Mucosa of rectum (tissue), 2 donors: ENCODE data around the gene NTSR1.

Experiments
- H3K27ac ChIP-seq, 2 donors: one replicate each; pipeline ENCODE4 v1.7.0; 2013; ENCODE audit warnings: inconsistent platforms in 2 of 2, low read depth in 2 of 2, low read length in 2 of 2
- H3K27me3 ChIP-seq, 2 donors: one replicate each; pipeline ENCODE4 v1.7.0; 2013; ENCODE audit warnings: low read length in 2 of 2; ENCODE audit not compliant: control insufficient read depth in 2 of 2, insufficient read depth in 2 of 2
- H3K36me3 ChIP-seq, 2 donors: one replicate each; pipeline ENCODE4 v1.7.0; 2013; ENCODE audit warnings: low read length in 2 of 2; ENCODE audit not compliant: control insufficient read depth in 2 of 2, insufficient read depth in 2 of 2
- H3K4me1 ChIP-seq, 2 donors: one replicate each; pipeline ENCODE4 v1.7.0; 2013; ENCODE audit warnings: low read length in 2 of 2, mild to moderate bottlenecking in 1 of 2; ENCODE audit not compliant: control insufficient read depth in 2 of 2, insufficient read depth in 2 of 2
- H3K4me3 ChIP-seq, 2 donors: one replicate each; pipeline ENCODE4 v1.7.0; 2013; ENCODE audit warnings: low read length in 2 of 2
- H3K9ac ChIP-seq, 2 donors: one replicate each; pipeline ENCODE4 v1.7.0; 2013; ENCODE audit warnings: low read length in 2 of 2, low read depth in 1 of 2, mild to moderate bottlenecking in 1 of 2
- H3K9me3 ChIP-seq, 2 donors: one replicate each; pipeline ENCODE4 v1.7.0; 2013; ENCODE audit warnings: low read length in 2 of 2; ENCODE audit not compliant: control insufficient read depth in 2 of 2
- donor health status: healthy.
- donor health status: Normal muscosa, but diverticular disease.

Gene NTSR1

DNA sequence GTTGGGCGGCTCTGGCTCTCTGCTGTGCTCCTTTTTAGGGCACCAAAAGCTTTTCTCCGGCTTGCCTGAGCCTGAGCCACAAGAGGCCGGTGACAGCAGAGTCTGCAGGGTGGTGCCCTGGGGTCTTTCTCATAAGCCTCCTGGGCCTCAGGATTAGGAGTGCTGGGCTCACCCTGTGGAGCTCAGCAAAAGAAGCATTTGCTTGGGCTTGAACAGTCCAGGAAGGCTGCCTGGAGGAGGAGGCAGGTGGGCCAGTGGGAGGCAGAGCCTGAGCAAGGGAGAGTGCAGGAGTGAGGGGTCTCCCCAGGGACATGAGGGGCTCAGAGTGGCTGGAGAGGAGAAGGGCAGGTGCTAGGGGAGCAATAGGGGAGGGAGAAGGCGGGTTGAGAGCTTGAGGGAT is 54.8 kb downstream of the NTSR1 start:
- H3K4me3 ChIP-seq, result no peak overlapping the region
- peaks cover 1 to 4% of the 10 kb centered on the region in 2 donors for H3K4me1 ChIP-seq

DNA sequence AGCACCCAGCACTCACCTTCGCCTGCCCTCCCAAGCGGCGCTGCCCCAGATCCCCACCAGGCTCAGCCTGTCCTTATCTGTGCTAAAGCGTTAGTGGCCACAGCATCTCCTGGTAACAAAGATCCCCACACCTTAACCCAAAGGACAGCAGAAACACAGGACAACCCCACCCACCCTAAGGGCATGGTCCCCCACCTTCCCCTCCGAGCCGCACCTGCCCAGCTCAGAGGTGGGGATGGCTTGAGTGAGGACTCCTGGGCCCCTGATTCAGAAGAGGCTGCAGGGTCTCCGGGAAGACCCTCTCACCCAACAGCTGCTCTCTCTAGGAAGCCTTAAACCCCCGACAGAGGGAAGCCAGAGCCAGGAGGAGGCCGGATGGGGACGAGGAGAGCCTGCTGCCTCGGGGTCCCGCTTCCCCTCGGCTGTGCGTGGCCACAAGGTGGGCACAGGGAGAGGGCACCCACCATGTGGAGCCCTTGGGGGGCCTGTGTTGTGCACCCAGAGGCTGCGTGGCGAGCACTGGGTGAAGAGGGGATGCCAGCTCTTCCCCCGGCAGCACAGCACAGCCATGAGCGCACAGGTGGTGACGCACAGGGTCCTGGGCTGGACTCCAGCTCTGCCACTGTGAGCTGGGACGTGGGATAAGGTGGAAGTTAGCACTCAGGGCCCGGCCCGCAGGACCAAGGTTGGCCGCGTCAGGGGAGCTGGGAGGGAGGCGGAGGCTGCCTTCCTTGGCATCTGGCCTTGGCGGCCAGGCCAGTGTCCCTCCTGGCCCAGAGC is 55.7 kb downstream of the NTSR1 start:
- Histone ChIP-seq H3K36me3 (no peaks in the 10 kb centered on the region), H3K9me3 (no peaks in the 10 kb centered on the region), H3K4me1 (peaks cover 3 to 6% of the 10 kb centered on the region in 2 donors), H3K27ac (no peak overlapping the region), H3K27me3 (no peaks in the 10 kb centered on the region), H3K9ac (no peak overlapping the region), H3K4me3 (no peak overlapping the region)

More for the DNA sequence above, 54.8 kb downstream of the NTSR1 start:
- no peak overlapping the region for H3K9ac ChIP-seq
- H3K27ac ChIP-seq, result no peak overlapping the region
- H3K27me3 ChIP-seq, result no peaks in the 10 kb centered on the region
- H3K36me3 ChIP-seq, result no peaks in the 10 kb centered on the region
- H3K9me3 ChIP-seq, result no peaks in the 10 kb centered on the region

DNA sequence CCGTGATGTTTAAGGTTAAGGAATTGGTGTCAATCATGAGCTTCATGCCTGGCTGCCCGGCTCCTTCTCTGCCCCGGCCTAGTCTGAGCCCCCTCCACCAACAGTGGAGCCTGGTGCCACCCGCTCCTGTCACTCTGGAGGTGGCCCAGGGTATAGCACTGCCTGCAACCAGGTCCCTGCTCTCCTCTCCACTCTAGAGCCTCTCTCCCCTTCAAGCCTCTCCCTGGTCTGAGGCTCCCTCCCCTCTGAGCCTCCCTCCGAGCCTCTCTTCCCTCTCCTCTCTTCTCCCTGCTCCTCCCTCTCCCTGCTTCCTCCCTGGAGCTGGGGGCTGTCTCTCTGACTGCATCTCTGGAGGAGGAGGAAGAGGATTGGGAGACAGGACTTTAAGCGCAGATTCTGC is 56.4 kb downstream of the NTSR1 start:
- H3K9ac ChIP-seq, result no peak overlapping the region
- peaks cover 3 to 6% of the 10 kb centered on the region in 2 donors for H3K4me1 ChIP-seq
- no peaks in the 10 kb centered on the region for H3K27me3 ChIP-seq
- no peak overlapping the region for H3K27ac ChIP-seq
- no peaks in the 10 kb centered on the region for H3K36me3 ChIP-seq
- H3K4me3 ChIP-seq, result no peak overlapping the region
- H3K9me3 ChIP-seq, result no peaks in the 10 kb centered on the region

DNA sequence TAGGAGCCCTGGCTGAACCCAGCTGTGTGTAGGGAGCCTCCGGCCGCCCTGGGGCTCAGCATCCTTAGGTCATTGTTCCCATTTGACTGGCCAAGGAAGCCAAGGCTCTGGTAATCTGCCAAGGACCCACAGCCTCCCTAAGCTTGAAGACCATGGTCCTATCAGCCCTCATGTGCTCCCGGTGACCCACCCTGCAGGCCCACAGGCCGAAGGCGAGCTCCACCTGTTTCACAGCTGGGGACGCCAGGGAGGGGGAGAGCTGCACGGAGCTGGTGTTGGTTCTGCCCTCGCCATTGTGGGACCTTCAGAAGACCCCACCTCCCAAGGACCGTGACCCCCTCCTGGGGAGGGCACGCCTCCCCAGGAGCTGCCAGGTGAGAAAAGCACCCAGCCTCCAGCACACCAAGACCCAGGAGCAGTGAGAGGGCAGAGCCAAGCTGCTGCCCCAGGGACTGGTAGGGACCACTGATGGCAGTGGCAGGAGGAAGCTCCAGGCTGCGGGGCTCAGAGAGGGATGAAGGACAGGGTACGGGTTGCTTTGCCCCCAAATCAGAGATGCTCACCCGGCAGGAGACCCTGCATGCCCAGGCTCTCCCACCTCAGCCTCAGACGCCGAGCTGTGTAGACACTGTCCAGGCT is 56.9 kb downstream of the NTSR1 start:
- Histone ChIP-seq H3K4me1 (peaks cover 3 to 6% of the 10 kb centered on the region in 2 donors), H3K9me3 (no peaks in the 10 kb centered on the region), H3K27me3 (no peaks in the 10 kb centered on the region), H3K36me3 (no peaks in the 10 kb centered on the region), H3K4me3 (no peak overlapping the region), H3K9ac (no peak overlapping the region), H3K27ac (no peak overlapping the region)

DNA sequence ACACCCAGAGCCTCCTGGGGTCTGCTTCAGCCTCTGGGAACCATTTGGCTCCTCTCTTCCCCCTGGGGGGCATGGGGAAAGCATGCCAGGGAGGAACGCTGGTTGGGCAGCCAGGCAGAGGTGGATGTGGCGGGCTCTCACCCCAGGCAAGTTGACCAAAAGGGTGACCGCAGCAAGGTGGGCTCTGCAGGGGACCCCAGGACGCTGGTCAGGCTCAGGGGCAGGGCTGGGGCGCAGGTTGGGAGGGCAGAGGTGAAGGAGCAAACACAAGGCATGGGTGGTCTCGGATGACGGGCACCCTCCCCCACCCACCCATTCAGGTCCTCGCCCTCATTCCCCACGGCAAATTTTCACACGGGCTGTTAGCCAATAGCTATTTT is 57.4 kb downstream of the NTSR1 start:
- no peak overlapping the region for H3K4me3 ChIP-seq
- no peaks in the 10 kb centered on the region for H3K27me3 ChIP-seq
- no peak overlapping the region for H3K9ac ChIP-seq
- H3K4me1 ChIP-seq, result peaks cover 3 to 6% of the 10 kb centered on the region in 2 donors
- no peak overlapping the region for H3K27ac ChIP-seq
- no peaks in the 10 kb centered on the region for H3K36me3 ChIP-seq
- no peaks in the 10 kb centered on the region for H3K9me3 ChIP-seq

DNA sequence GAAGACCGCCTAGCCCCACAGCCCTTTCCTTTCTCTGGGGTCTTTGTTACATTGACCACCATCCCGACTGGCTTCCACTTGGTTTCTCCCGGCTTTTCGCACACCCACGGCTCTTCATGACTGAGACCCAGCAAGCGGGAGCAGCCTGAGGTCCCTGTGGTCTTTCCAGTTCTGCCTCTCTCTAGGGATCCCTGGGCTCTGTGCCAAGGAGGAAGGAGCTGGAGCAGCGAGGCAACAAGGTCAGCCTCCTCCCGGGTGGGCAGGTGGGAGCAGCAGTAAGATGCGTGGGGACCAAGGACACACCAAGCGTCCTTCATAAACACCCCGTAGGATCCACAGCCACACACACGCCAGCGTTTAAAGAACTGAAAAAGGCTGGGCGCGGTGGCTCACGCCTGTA is 58.1 kb downstream of the NTSR1 start:
- no peak overlapping the region for H3K27ac ChIP-seq
- no peaks in the 10 kb centered on the region for H3K27me3 ChIP-seq
- H3K9me3 ChIP-seq, result no peaks in the 10 kb centered on the region
- no peak overlapping the region for H3K9ac ChIP-seq
- no peak overlapping the region for H3K4me3 ChIP-seq
- H3K4me1 ChIP-seq, result peaks cover 3 to 6% of the 10 kb centered on the region in 2 donors
- no peaks in the 10 kb centered on the region for H3K36me3 ChIP-seq

DNA sequence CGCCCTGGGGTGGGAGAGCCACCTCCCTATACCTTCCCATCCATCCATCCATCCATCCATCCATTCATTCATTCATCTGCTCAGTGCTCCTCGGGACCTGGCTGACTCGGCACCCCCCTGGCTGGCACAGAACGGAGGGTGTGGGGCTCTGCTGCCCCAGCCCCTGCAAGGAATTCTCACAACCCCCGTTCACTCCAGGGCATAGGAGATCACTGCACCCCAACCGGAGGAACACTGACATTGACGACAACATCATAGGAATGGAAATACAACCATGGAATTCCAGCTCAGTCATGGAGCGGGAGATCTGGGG is 59.6 kb downstream of the NTSR1 start:
- Histone ChIP-seq H3K4me1 (peaks cover 3 to 6% of the 10 kb centered on the region in 2 donors), H3K27ac (no peak overlapping the region), H3K27me3 (no peaks in the 10 kb centered on the region), H3K4me3 (no peak overlapping the region), H3K36me3 (no peaks in the 10 kb centered on the region), H3K9ac (no peak overlapping the region), H3K9me3 (no peaks in the 10 kb centered on the region)

DNA sequence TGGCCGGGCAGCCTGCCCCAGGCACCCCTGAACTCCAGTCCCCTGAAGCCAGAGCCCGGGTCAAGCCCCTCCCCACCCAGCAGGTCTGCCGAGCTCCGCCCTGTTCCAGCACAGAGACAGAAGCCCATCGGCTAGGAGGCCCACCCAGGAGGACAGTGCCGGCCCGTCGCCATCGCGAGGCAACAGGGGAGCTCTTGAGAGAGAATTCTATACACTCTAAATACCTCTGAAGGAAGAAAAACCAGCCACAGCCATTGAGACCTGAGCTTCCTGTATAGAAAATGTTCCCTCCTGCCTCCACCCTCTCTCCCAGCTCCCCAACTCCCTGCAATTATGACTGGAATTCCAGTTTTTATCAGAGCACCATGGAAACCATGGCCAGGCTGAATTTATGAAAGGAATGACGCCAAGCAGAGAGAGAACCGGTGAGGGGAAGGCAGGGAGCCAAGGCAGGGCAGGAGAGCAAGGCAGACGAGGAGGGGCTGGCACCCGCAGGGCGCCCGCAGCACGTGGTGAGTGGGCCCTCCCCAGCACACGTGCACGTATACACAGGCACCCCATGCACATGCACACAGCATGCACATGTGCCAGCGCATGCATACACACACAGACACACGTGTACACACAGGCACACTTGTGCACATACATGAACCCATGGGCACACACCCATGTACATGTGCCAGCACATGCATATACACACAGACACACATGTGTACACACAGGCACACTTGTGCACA is 60.1 kb downstream of the NTSR1 start:
- H3K4me1 ChIP-seq, result peaks cover 3 to 6% of the 10 kb centered on the region in 2 donors
- H3K9me3 ChIP-seq, result no peaks in the 10 kb centered on the region
- H3K9ac ChIP-seq, result no peak overlapping the region
- H3K27ac ChIP-seq, result no peak overlapping the region
- H3K27me3 ChIP-seq, result no peaks in the 10 kb centered on the region
- H3K4me3 ChIP-seq, result no peak overlapping the region
- no peaks in the 10 kb centered on the region for H3K36me3 ChIP-seq

DNA sequence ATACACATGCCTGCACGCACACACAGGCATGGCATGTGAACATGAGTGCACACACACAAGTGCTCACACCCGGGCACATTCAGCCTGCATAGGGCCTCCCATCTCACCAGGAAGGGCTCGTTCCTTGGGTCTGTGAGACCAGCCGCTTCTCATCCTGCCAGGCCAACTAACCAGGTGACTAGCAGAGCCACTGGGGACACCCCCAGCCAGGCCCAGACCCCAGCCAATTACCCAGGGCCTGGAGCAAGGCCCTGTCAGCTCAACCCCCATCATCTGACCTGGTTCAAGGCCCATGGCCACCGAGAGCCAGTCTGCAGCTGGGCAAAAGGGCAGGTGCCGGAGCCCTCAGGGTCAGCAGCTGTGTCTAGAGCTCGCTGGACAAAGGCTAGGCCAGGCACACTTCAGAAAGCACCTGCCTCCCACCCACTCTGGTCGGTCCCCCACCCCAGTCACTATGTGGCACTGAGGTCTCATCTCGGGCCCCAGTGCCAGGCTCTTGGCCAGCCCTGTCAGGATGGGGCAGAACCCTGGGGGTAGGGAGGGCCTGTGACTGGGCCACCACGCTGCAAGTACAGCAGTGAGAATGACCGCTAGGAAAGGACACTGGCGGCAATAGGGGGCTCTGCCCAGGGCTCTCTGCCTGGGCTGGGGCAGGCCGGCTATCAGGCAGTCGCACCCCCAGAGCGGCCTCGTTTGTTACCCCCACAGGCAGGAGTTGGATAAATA is 60.9 kb downstream of the NTSR1 start:
- Histone ChIP-seq H3K4me1 (peaks cover 3 to 6% of the 10 kb centered on the region in 2 donors), H3K27me3 (no peaks in the 10 kb centered on the region), H3K9ac (no peak overlapping the region), H3K36me3 (no peaks in the 10 kb centered on the region), H3K9me3 (no peaks in the 10 kb centered on the region), H3K27ac (no peak overlapping the region), H3K4me3 (no peak overlapping the region)
